Measurements from ENCODE around the gene PDE8A.

PDE8A gene

DNA sequence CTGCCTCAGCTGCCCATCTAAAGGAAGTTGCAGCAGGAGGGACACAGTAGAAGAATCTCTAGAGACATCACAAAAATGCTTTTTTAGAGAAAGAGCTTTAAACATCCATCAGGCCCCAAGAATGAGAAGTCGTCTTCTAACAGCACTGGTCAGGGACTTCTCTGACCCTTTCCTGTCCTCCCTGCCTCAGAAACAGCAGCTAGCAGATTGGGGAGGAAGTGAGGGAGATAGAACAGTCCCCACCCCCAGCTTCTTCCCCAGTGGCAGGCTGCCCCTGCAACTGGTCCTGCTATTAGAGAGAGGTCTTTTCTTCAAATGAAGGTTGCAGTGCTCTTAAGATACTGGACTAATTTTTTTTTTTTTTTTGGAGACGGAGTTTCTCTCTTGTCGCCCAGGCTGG is 55.1 kb downstream of the PDE8A start:
- peak; percentile 45 for DNase-seq

DNA sequence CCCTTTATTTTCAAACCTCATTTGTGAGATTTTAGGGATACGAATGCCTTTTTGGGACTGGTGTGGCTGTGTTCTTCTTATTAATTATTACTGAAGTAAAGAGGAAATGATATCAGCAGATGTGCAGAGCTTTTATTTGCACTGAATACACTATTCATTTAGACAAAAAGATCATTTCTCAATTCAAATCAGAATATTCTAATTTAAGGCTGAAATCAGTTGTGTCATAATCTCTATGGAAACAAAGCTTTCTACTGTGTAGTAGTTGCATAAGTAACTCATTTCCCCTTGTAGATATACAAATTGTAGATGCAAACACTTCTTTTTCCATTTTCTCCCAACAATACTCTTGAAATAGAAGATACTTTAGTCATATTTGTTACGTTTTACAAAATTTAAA is 56.0 kb downstream of the PDE8A start:
- peak; percentile 54 for DNase-seq

DNA sequence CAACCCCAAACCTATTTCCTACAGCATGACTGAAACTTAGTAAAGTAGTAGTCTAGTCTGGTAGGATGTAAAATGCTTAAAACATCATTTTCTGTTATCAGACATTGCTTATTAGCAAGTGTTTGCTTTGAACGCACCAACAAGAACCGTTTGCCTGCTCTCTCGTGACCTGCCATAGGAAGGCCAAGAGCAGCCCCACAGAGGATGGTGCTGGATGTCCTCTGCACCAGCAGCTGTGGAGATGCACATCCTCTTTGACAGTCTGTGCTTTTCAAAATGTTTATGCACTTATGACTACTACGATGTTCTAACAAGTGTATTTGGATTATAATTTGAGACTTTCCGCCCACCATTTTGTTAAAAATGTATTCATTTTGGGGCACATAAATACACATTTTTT is 59.6 kb downstream of the PDE8A start:
- DNase-seq, result no peak

DNA sequence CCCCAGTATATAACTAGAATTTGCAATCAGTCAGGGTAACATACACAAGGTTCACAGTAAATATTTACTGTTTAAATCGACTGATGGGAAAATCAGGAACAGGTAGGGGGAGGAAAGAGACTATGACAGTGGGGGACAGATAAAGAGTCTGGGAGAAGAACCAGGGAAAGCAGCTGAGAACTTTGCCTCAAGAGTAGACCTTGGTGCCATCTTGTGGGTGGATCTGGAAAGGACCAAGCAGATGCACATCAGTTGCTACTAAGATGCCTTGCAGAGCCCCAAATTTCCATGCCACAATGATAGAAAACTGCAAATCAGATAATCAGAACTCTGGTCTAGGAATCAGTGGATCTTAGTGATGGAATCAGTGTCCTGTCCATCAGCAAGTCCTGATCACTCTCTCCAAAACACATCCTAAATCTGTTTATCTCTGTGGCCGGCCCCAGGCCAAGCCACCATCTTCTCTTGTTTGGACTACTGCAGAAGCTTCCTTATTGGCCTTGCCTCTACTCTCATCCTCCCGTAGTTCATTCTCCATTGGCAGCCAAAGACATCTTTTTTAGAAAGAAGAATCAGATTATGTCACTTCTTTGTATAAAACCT is 62.7 kb downstream of the PDE8A start:
- peak; percentile 72 for DNase-seq

DNA sequence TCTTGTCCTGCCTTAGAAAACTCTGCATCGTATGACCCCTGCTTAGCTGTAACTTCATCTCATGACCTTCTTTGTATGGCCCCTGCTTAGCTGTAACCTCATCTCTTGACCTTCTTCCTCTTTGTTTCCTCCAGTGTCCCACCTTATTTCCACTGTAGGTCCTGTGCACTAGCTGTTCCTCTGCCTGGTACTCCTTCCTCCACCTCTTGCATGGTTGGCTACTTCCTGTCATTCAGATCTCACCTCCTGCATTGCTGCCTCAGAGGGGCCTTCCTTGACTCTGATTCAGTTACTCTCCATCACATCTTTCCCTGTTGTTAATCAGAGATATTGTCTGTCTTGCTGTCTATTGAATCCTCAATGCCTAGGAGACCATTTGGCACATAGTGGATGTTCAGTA is 63.2 kb downstream of the PDE8A start:
- no peak for DNase-seq

DNA sequence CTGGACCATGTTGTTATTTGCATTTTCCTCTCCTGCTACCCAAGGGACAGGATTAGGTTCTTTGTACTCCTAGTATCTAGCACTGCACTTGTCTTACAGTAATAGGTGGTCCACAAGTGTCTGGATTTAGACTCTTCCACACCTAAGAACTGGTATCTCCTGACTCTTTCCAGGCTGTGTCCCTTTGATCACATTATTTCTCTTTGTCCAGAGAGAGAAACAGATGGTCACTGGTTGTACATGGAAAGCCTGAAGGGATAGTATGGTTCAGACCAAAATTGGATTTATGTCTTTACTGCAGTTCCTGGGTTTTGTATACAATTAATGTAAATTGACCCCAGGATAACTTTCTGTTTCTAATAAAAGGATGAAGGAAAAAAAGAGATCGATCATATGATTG is 64.0 kb downstream of the PDE8A start:
- no peak for DNase-seq

DNA sequence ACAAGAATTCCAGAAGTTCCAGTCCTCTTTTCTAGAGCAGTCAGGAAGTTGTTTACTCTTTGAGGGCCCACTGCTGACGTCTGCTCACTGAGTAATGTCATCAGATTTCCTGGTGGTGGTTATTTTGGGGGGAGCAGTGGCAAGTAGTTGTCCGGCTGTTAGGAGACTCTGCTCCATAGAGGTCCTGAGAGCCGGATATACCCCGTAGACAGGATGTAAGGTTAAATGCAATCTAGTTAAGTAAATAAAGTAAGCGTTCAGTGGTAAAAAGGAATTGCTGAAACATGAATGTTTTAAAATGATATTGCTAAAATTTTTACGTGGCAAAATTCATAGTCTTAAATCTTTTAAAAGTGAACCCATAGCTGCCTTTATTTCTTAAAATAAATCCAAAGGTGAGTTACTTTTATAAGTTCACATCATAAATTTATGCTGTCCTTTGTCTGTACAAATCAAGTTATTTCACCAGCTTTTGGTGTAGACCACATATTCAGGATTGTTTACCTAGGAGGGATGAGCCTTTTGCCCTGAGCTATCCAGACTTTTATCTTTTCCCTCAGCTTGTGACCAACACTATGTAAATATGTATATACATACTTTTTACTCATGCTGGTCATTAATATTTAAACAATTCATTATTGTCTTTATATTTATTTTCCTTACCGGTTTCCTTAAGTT is 65.8 kb downstream of the PDE8A start:
- DNase-seq, result no peak

DNA sequence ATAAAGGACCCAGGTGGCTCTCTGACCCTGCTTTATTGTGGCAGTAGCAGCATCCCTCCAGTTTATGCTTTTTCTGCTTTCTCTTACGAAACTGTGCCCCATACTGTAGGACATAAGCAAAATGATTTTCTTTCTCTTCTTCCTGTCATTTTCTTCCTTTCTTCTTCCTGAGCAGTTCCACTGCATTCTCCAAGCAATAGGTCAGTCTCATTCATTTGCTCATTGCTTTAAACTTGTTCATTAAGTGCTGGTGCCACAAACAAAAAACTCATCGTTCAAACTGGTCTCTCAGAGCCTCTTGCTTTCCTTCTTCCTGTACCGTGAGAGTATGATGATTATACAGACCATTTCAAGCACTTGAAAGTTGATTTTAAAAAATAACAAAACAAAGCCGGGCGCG is 66.8 kb downstream of the PDE8A start:
- no peak for DNase-seq

DNA sequence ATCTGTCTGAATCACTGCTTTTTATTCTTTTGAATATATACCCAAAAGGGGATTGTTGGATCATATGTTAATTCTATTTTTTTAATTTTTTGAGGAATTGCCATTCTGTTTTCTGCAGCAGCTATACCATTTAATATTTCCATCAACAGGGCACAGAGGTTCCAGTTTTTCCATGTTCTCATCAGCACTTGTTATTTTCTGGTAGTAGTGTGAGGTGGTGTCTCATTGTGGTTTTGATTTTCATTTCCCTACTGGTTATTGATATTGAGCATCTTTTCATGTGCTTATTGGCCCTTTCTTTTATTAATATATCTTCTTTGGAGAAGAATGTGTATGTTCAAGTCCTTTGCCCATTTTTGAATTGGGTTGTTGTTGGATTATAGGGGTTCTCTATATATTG is 68.1 kb downstream of the PDE8A start:
- no peak for DNase-seq

DNA sequence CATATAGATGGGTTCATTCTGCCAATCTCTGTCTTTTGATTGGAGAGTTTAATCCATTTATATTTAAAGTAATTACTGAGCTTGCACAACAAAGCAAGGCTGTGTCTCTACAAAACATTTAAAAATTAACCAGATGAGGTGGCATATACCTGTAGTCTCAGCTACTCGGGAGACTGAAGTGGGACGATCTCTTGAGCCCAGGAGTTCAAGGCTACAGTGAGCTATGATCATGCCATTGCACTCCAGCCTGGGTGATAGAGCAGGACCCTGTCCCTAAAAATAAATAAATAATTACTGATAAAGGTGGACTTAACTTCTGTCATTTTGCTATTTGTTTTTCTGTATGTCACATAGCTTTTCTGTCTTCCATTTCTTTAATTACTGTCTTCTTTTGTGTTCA is 78.1 kb downstream of the PDE8A start:
- DNase-seq, result no peak

DNA sequence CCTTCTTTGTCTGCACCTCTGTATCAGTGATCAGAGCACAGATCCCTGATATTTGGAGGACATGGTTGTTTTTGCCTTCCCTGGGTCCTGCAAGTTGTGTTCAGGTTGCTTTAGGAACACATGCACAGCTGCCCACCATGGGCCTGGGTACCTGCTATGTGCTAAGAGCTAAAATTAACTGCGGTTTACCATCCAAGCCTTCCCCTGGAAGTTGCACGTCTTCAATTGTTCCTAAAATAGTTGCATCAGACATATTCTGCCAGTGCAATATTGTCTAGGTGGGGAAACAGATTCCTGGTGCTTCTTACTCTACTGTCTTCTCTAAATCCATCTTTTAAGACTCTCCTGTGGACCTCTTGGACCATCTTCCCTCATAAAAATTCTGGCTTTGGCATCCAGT is 80.9 kb downstream of the PDE8A start:
- no peak for DNase-seq

DNA sequence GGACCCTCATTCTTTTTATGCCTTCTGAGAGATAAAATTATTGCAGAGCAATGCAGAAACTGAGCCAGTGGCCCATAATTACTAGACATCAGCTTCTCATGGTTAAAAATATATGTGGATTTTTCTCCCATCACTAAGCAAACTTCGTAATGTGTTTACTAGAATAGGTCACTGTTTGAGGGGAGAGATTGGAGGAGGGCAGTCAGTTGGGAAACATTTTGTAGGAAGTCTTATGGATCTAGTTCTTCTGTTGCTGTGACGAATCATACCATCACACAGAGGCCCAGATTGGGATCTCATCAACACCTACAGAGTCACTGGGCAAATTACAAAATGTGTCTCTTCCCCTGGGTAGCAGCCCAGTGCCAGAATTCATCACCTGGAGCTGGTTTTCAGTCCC is 81.4 kb downstream of the PDE8A start:
- peak; percentile 15 for DNase-seq

DNA sequence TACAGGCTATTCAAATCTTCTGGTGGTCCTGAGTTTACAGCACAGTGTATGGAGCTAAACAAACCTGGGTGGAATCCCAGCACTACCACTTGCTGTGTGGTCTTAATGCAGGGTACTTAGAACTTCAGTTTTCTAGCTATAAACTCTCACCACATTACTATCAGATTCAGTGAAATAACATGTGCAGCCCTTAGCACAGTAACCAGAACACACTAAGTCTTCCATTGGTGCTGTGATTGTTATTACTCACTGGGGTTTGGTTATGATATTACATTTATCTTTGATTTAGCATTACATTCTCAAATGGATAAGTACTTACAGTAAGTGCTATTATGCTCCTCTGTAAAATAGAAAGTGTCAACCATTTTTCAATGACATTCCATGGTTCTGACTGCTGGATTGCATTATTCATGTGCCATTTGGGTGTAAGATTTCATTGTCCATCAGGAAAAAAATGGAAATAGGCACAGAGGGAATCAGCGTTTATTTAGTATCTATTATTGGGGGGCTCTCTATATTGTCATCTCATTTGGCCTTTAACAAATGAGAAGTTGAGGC is 81.9 kb downstream of the PDE8A start:
- no peak for DNase-seq

DNA sequence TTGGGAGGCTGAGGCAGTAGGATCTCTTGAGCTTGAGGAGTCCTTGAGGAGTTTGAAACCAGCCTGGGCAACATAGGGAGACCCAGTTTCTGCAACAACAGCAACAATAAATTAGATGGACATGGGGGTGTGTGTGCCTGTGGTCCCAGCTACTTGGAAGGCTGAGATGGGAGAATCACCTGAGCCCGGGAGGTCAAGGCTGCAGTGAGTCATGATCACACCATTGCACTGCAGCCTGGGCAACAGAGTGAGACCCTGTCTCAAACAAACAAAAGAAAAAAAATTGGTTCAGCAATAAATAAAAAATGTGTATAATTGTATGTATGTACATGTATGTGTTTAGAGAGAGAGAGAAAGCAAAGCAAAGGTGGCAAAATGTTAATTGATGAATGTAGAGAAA is 83.1 kb downstream of the PDE8A start:
- no peak for DNase-seq

DNA sequence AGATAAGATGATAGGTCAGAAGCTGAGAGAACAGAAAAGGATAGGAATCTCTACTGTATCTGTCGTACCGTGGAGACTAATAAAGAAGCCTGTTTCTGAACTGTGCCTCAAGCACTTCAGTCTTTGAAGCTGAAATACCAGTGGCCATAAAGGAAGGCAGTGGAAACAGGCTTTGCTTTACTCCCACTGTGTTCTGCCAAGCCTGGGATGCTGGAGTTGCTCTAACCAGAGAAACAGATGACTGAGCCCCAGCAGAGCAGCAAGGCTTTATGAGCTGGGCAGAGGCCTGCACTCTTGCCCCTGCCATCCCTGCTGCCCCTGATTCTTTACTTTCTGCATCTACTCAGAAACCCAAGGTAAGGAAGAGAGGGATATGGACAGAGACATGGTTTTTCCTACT is 89.4 kb downstream of the PDE8A start:
- no peak for DNase-seq

DNA sequence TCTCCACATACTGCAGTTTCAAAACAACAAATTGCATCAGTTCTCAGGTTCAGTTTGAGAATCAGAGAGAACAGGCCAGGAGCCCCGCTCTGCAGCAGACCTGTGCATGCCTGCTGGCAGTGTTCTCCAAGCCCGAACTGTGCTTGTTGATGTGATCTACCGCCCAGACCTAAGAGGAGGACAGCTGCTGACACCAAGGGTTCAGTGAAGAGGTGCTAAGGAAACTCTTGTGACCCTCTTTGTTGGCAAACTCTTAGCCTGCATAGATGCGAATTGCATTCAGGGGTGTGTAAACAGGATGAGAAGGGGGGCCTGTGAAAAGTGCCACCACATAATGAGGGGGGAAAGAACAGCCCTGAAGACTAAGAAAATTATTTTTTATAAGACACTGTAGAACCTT is 89.8 kb downstream of the PDE8A start:
- no peak for DNase-seq

DNA sequence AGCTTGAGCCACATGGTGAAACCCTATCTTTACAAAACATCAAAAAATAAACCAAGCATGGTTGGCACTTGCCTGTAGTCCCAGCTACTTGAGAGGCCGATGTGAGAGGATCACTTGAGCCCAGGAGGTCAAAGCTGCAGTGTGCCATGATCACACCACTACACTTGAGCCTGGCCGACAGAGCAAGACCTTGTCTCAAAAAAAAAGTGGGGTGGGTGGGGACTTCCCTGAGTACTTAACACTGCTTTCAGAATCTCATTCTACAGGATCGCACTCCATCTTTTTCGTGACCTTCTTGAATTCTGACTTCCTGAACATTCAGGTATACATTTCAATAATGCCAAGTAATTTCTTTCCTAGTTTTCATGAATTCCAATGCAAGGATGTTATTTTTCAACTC is 91.3 kb downstream of the PDE8A start:
- no peak for DNase-seq

DNA sequence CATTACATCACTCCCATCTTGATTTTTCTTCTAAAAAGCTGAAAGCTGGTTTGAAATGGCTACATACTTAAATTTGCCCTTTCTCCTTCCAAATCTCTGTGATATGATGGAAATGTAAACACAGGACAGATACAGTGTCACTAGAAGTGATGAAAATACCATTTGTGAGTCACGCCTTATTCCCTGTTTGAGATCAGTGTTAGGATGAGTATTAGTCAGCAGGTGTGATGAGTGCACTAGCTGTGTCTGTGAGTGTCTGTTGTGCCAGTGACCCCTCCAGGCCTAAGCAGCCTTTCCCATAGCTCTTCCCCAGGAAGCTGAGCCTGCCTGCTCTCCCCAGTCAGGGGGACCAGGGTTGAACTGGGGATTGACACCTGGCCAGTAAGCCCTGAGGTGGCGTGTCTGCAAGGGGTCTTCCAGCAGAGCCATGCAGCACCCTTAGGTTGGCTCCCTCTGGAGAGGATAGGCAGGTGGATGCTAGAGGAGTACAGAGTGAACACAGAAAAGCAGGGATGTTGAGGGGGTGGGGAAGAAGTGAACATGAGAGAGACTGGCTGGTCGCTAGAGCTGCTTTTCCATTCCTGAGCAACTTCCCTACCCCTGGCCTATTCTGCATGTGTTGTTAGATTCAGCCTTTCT is 92.0 kb downstream of the PDE8A start:
- peak; percentile 34 for DNase-seq

DNA sequence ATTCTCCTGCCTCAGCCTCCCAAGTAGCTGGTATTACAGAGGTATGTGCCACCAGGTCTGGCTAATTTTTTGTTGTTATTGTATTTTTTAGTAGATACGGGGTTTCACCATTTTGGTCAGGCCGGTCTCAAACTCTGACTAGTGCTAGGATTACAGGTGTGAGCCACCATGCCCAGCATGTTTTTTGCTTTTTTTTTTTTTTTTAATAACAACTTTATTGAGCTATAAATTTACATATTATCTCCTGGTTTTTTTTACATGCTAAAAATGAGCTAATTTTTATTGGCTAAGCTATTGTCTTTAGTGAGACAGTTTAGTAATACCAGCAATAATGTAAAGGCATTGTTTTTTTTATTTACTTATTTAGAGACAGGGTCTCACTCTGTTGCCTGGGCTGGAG is 105.2 kb downstream of the PDE8A start:
- no peak for DNase-seq

DNA sequence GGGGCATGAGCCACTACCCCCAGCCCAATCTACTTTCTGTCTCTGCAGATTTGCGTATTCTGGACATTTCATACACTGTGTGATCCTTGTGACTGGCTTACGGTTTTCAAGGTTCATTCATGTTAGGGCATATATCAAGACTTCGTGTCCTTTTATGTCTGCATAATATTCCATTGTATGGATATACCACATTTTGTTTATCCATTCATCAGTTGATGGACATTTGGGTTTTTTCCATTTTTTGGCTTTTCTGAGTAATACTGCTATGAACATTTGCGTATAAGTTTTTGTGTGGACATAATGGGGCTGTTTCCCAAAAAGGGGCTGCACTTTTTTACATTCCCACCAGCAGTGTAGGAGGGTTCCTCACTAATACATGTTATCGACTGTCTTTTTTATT is 106.6 kb downstream of the PDE8A start:
- no peak for DNase-seq

DNA sequence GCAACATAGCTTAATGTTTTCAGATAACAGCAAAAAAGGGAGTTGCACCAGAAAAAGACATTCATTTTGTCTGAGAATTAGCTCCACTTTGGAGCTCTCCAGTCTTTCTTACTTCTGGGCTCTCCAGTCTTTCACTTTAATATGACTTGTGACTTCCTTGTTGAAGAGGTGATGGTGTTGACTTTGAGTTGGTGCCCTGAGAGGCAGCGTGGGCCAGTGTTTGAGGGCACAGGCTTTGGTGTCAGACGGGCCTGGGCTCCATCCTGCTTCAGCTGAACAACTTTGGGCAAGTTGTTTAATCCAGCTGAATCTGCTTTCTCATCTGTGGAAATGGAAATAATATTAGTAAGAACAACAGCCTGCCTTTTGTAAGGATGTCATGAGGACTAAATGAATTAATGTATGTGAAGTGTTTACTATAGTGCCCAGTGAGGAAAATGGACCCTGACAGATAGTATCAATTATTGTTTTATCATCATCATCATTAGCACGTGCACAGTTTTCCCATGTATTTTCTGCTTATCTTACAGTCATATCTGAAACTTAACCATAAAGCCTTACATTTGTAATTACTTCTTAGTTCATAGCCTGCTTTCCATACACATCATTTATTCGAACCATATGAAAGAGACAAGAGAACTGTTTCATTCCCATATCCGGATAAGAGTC is 108.4 kb downstream of the PDE8A start:
- no peak for DNase-seq

DNA sequence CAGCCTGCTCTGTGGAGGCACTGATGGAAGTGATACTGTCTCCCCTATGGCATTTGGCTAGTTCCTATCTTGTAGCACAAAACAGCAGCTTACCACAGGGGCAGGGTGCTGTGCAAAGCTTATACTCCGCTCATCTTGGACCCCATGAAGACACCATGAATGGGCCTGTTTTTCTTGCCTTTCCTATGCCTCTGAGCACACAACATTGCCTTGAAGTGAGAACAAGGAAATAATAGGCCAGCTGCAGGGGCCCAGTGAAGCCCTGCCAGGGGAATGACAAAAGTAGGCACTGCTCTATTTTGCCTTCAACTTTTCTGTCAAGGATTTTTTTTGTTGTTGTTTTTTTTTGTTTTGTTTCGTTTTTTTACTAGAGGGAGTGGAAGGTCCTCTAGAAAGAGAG is 110.3 kb downstream of the PDE8A start:
- no peak for DNase-seq

DNA sequence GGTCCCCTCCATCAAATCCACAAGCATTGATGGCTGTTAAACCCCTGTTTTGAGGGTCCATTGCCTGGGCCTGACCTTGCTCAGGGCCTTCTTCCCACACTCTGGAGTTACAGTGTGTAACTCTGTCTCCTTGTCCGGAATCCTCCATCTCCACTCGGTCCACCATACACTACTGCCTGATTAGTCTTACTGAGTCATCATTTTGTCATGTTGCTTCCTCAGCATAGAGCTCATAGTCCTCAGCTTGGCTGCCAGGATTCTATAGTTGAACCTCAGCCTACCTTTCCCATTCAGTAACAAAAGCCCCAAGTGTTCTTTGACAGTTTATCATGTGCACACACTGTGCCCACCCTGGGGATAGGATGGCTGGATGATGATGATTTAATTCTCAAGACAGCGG is 113.0 kb downstream of the PDE8A start:
- DNase-seq, result no peak

DNA sequence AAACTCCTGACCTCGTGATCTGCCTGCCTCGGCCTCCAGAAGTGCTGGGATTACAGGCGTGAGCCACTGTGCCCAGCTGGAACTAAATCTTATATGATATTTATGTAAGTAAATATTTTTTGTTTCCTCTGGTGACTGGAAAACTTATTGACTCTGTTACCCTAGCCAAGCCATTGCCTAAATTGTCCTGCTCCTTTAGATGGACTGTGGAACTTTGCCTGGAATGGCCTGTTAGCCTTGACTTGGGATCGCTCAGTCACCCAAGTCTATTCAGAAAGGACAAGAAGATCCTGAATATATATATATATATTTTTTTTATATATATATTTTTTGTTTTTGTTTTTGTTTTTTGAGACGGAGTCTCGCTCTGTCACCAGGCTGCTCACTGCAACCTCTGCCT is 113.9 kb downstream of the PDE8A start:
- no peak for DNase-seq

Measured in suppressor macrophage treated with lipopolysaccharide for 4 hours (primary cell).